ENCODE measurements around the gene GUCA1A. TPM values are rescaled to one million over a fixed set of nuclear protein-coding genes. Genes with fewer than 3 reads are reported as not detected.
A peak's percentile ranks its signal among the peaks of the same experiment; 100 is the strongest.

The GUCA1A gene
- total RNA-seq, 2 experiments from 2014 or later = not detected

DNA sequence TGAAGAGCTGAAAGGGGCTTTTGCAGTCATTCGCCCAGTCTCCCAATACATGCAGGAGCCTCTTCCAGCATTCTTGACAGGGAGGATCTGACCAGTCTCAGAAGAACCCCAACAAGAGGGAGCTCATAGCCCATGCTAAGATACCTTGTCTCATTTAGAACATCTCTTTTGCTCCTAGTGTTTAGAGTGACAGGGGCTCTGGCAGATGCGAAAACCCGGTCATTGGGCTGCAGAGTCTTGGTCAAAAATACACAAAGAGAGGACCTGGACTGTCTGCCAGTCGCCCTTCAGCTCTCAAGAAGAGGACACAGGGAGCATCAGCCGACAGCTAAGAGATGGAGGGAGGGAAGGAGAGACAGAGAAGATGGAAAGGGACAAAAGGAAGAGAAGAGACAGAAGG lies 20.9 kb downstream of the GUCA1A start:
- no peak overlapping the region for H3K27ac Mint-ChIP-seq
- Histone ChIP-seq H3K27me3 (ENCODE audit: control insufficient read depth in 1 of 2, insufficient read depth in 2 of 2, low read length in 2 of 2) (no peaks in the 10 kb centered on the region), H3K9me3 (ENCODE audit: control insufficient read depth in 1 of 2, insufficient read depth in 1 of 2, low read length in 2 of 2) (no peaks in the 10 kb centered on the region), H3K4me3 (ENCODE audit: low read length) (no peak overlapping the region), H3K27ac (ENCODE audit: low read depth in 1 of 2, low read length in 2 of 2) (no peak overlapping the region), H3K4me1 (ENCODE audit: insufficient read depth, low read length) (peaks cover 7% of the 10 kb centered on the region), H3K36me3 (ENCODE audit: insufficient read depth, low read length) (no peaks in the 10 kb centered on the region)
- ATAC-seq (ENCODE audit: poor library complexity) = no peak
- TF ChIP-seq, protein P1, sequence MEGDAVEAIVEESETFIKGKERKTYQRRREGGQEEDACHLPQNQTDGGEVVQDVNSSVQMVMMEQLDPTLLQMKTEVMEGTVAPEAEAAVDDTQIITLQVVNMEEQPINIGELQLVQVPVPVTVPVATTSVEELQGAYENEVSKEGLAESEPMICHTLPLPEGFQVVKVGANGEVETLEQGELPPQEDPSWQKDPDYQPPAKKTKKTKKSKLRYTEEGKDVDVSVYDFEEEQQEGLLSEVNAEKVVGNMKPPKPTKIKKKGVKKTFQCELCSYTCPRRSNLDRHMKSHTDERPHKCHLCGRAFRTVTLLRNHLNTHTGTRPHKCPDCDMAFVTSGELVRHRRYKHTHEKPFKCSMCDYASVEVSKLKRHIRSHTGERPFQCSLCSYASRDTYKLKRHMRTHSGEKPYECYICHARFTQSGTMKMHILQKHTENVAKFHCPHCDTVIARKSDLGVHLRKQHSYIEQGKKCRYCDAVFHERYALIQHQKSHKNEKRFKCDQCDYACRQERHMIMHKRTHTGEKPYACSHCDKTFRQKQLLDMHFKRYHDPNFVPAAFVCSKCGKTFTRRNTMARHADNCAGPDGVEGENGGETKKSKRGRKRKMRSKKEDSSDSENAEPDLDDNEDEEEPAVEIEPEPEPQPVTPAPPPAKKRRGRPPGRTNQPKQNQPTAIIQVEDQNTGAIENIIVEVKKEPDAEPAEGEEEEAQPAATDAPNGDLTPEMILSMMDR (IDR thresholded peaks at IDR 0.05) = no peak
- CTCF ChIA-PET = no interaction called here
- intact Hi-C loops (cut with DNase I, micrococcal nuclease) = no loop called here
- no peaks in the 10 kb centered on the region for H3K9me3 Mint-ChIP-seq
- no peak overlapping the region for H3K4me3 Mint-ChIP-seq
- POLR2A ChIA-PET = no interaction called here
- DNase-seq = no peak
- H3K4me1 Mint-ChIP-seq (ENCODE audit: low read depth) = no peaks in the 10 kb centered on the region
- no peaks in the 10 kb centered on the region for H3K27me3 Mint-ChIP-seq
- H3K36me3 Mint-ChIP-seq (ENCODE audit: low read depth) = no peaks in the 10 kb centered on the region

DNA sequence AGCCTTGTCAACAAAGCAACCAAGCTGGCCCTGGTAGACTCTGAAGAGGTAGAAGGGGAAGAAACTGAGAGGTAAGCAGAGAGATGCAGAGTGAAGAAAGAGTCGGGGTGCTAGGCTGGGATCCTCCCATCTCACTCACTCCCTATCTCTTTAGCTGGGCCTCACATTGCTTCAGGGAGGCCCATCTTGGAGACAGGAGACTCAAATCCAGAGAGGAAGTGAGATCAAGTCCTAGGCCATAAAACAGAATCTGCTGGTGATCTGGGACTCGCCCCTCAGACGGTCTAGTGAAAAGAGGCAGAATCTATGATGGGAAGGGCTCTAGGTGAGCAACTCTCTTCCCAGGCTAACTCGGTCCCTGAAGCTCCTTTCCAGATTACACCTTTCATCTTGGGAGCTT lies 22.3 kb downstream of the GUCA1A start:
- CTCF ChIA-PET = interaction anchor here (1.3 kb wide), 1 partner anchor 19 kb away, joined by 4 read pairs; no protein-coding TSS in a partner anchor
- intact Hi-C loops (cut with DNase I, micrococcal nuclease) = no loop called here

DNA sequence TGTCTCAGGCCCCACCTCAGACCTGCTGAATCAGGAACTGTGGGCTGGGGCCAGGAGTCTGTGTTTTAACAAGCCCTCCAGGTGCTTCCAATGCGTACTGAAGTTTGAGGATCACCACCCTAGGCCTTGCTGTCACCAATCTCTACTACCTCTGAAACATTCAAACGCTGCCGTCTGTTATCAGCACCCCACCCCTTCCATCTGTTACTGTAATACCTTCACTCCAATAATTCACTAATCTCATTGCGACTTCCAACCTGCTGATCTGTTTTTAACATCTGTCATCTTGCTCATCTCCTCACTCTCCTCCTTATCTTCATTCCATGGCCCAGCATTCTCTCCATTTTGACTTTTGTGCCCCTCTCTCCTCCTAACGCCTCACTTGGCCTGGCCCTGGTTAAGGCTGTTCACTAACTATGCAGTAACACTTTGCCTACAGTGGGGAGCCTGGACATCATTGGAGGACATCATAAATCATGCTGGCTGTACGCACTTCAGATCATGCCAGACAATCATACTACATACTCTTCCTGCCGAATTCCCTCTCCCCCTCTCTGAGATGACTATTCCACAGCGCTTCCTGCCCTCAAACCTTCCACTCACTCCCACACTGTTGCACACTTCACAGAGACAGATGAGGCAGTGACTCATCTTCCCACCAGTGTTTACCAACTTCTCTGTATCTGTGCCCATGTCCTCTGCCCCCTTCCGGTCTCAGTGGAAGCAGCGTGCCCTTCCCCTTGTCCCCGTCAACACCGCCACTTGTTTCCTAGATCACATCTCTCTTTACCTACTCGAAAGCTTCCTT lies 24.6 kb downstream of the GUCA1A start:
- Mint-ChIP-seq H3K4me1 (ENCODE audit: low read depth) (no peaks in the 10 kb centered on the region), H3K9me3 (no peaks in the 10 kb centered on the region), H3K4me3 (no peak overlapping the region), H3K27ac (no peak overlapping the region), H3K36me3 (ENCODE audit: low read depth) (peaks cover 10% of the 10 kb centered on the region), H3K27me3 (no peaks in the 10 kb centered on the region)
- Histone ChIP-seq H3K27me3 (ENCODE audit: control insufficient read depth in 1 of 2, insufficient read depth in 2 of 2, low read length in 2 of 2) (no peaks in the 10 kb centered on the region), H3K36me3 (ENCODE audit: insufficient read depth, low read length) (no peaks in the 10 kb centered on the region), H3K4me3 (ENCODE audit: low read length) (no peak overlapping the region), H3K4me1 (ENCODE audit: insufficient read depth, low read length) (peaks cover 7% of the 10 kb centered on the region), H3K27ac (ENCODE audit: low read depth in 1 of 2, low read length in 2 of 2) (no peak overlapping the region), H3K9me3 (ENCODE audit: control insufficient read depth in 1 of 2, insufficient read depth in 1 of 2, low read length in 2 of 2) (no peaks in the 10 kb centered on the region)
- TF ChIP-seq, protein P1 (IDR thresholded peaks at IDR 0.05) = no peak
- intact Hi-C loops (cut with DNase I, micrococcal nuclease) = no loop called here
- DNase-seq (peak in 8 of 14 experiments; percentile 3 to 35 (median 18)), ATAC-seq (ENCODE audit: poor library complexity) (peak; percentile 21)
- ChIA-PET POLR2A (no interaction called here), CTCF (no interaction called here)

More for the DNA sequence above, 22.3 kb downstream of the GUCA1A start:
- H3K27me3 ChIP-seq (ENCODE audit: control insufficient read depth in 1 of 2, insufficient read depth in 2 of 2, low read length in 2 of 2) = no peaks in the 10 kb centered on the region
- no peaks in the 10 kb centered on the region for H3K9me3 ChIP-seq (ENCODE audit: control insufficient read depth in 1 of 2, insufficient read depth in 1 of 2, low read length in 2 of 2)
- Mint-ChIP-seq H3K27me3 (no peaks in the 10 kb centered on the region), H3K9me3 (no peaks in the 10 kb centered on the region), H3K36me3 (ENCODE audit: low read depth) (peaks cover 7% of the 10 kb centered on the region), H3K27ac (no peak overlapping the region), H3K4me1 (ENCODE audit: low read depth) (no peaks in the 10 kb centered on the region), H3K4me3 (no peak overlapping the region)
- H3K27ac ChIP-seq (ENCODE audit: low read depth in 1 of 2, low read length in 2 of 2) = no peak overlapping the region
- peaks cover 7% of the 10 kb centered on the region for H3K4me1 ChIP-seq (ENCODE audit: insufficient read depth, low read length)
- H3K4me3 ChIP-seq (ENCODE audit: low read length) = no peak overlapping the region
- DNase-seq (no peak), ATAC-seq (ENCODE audit: poor library complexity) (no peak)
- POLR2A ChIA-PET = no interaction called here
- H3K36me3 ChIP-seq (ENCODE audit: insufficient read depth, low read length) = no peaks in the 10 kb centered on the region
- TF ChIP-seq, protein P1 (IDR thresholded peaks at IDR 0.05) = no peak

All from CD4-positive, alpha-beta T cell (primary cell).